ENCODE results near the gene CDC25A.

DNA sequence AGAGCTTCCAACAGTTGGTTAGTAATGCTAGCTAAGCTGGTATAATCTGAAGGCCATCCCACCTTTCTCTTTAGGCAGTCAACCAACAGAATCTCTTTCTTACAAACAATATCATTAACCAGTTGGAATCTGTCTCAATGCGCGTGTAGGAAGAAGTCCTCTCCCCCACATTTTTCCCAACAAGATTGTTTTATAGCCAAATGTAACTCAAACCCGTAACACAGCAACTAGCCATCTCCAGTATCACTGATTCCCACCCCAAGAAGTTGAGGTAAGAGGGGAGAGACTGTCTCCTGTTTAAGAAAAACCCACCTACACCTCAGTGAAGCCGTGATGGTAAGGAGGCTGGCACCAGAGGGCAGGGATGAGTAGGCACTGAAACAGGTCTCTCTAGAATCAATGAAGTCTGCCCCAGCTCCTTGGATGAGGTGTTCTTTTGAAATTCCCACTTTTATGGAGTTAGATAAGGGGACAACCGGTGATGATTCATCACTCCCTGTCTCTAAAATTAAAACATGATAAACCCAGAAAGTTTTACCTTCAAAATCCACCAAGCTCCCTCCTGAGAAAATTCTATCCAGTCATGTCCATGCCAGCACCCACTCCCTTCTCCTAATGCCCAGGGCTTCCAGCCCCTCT is 30.9 kb downstream of the CDC25A start:
- TF ChIP-seq, protein P1, sequence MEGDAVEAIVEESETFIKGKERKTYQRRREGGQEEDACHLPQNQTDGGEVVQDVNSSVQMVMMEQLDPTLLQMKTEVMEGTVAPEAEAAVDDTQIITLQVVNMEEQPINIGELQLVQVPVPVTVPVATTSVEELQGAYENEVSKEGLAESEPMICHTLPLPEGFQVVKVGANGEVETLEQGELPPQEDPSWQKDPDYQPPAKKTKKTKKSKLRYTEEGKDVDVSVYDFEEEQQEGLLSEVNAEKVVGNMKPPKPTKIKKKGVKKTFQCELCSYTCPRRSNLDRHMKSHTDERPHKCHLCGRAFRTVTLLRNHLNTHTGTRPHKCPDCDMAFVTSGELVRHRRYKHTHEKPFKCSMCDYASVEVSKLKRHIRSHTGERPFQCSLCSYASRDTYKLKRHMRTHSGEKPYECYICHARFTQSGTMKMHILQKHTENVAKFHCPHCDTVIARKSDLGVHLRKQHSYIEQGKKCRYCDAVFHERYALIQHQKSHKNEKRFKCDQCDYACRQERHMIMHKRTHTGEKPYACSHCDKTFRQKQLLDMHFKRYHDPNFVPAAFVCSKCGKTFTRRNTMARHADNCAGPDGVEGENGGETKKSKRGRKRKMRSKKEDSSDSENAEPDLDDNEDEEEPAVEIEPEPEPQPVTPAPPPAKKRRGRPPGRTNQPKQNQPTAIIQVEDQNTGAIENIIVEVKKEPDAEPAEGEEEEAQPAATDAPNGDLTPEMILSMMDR (IDR thresholded peaks at IDR 0.05), result no peak
- TF ChIP-seq POLR2A (IDR thresholded peaks at IDR 0.05), result no peak
